ENCODE measurements around the gene HPSE2.

DNA sequence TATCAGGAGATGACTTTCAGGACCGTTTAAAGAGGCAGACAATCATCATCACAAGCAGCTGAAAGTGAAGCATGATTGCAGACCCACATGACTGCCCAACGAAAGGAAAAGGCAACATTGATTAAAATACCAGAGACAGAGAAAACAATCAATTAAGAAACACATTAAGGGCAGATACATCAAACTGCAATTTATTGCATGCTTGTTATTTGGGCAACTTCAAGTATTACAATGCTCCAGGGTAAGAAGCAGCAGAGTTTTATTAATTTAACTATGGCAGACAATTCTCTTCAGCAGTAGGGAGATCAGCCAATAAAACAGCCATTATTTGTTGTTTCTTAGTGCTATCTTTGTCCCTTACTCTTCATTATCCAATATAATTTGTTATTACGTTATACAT, 421.2 kb downstream of the HPSE2 start:
- TF ChIP-seq, protein P1, sequence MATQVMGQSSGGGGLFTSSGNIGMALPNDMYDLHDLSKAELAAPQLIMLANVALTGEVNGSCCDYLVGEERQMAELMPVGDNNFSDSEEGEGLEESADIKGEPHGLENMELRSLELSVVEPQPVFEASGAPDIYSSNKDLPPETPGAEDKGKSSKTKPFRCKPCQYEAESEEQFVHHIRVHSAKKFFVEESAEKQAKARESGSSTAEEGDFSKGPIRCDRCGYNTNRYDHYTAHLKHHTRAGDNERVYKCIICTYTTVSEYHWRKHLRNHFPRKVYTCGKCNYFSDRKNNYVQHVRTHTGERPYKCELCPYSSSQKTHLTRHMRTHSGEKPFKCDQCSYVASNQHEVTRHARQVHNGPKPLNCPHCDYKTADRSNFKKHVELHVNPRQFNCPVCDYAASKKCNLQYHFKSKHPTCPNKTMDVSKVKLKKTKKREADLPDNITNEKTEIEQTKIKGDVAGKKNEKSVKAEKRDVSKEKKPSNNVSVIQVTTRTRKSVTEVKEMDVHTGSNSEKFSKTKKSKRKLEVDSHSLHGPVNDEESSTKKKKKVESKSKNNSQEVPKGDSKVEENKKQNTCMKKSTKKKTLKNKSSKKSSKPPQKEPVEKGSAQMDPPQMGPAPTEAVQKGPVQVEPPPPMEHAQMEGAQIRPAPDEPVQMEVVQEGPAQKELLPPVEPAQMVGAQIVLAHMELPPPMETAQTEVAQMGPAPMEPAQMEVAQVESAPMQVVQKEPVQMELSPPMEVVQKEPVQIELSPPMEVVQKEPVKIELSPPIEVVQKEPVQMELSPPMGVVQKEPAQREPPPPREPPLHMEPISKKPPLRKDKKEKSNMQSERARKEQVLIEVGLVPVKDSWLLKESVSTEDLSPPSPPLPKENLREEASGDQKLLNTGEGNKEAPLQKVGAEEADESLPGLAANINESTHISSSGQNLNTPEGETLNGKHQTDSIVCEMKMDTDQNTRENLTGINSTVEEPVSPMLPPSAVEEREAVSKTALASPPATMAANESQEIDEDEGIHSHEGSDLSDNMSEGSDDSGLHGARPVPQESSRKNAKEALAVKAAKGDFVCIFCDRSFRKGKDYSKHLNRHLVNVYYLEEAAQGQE (IDR thresholded peaks at IDR 0.05; ENCODE audit: borderline replicate concordance in 1 of 2, low read depth in 1 of 2, low read length in 2 of 2) = no peak
- TF ChIP-seq, protein P2, sequence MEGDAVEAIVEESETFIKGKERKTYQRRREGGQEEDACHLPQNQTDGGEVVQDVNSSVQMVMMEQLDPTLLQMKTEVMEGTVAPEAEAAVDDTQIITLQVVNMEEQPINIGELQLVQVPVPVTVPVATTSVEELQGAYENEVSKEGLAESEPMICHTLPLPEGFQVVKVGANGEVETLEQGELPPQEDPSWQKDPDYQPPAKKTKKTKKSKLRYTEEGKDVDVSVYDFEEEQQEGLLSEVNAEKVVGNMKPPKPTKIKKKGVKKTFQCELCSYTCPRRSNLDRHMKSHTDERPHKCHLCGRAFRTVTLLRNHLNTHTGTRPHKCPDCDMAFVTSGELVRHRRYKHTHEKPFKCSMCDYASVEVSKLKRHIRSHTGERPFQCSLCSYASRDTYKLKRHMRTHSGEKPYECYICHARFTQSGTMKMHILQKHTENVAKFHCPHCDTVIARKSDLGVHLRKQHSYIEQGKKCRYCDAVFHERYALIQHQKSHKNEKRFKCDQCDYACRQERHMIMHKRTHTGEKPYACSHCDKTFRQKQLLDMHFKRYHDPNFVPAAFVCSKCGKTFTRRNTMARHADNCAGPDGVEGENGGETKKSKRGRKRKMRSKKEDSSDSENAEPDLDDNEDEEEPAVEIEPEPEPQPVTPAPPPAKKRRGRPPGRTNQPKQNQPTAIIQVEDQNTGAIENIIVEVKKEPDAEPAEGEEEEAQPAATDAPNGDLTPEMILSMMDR (CRISPR knock-in tag; IDR thresholded peaks at IDR 0.05) = no peak
- TF ChIP-seq ZNF292 (CRISPR knock-in tag; IDR thresholded peaks at IDR 0.05; ENCODE audit: borderline replicate concordance, low read depth) = no peak
- TF ChIP-seq, protein P3, sequence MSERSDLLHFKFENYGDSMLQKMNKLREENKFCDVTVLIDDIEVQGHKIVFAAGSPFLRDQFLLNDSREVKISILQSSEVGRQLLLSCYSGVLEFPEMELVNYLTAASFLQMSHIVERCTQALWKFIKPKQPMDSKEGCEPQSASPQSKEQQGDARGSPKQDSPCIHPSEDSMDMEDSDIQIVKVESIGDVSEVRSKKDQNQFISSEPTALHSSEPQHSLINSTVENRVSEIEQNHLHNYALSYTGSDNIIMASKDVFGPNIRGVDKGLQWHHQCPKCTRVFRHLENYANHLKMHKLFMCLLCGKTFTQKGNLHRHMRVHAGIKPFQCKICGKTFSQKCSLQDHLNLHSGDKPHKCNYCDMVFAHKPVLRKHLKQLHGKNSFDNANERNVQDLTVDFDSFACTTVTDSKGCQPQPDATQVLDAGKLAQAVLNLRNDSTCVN (CRISPR knock-in tag; IDR thresholded peaks at IDR 0.05; ENCODE audit: borderline replicate concordance) = no peak
- TF ChIP-seq, protein P4, sequence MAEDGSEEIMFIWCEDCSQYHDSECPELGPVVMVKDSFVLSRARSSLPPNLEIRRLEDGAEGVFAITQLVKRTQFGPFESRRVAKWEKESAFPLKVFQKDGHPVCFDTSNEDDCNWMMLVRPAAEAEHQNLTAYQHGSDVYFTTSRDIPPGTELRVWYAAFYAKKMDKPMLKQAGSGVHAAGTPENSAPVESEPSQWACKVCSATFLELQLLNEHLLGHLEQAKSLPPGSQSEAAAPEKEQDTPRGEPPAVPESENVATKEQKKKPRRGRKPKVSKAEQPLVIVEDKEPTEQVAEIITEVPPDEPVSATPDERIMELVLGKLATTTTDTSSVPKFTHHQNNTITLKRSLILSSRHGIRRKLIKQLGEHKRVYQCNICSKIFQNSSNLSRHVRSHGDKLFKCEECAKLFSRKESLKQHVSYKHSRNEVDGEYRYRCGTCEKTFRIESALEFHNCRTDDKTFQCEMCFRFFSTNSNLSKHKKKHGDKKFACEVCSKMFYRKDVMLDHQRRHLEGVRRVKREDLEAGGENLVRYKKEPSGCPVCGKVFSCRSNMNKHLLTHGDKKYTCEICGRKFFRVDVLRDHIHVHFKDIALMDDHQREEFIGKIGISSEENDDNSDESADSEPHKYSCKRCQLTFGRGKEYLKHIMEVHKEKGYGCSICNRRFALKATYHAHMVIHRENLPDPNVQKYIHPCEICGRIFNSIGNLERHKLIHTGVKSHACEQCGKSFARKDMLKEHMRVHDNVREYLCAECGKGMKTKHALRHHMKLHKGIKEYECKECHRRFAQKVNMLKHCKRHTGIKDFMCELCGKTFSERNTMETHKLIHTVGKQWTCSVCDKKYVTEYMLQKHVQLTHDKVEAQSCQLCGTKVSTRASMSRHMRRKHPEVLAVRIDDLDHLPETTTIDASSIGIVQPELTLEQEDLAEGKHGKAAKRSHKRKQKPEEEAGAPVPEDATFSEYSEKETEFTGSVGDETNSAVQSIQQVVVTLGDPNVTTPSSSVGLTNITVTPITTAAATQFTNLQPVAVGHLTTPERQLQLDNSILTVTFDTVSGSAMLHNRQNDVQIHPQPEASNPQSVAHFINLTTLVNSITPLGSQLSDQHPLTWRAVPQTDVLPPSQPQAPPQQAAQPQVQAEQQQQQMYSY (CRISPR knock-in tag; IDR thresholded peaks at IDR 0.05) = no peak
- TF ChIP-seq TCF7L2 (IDR thresholded peaks at IDR 0.05; ENCODE audit: low read depth, low read length) = no peak
- TF ChIP-seq, protein P5, sequence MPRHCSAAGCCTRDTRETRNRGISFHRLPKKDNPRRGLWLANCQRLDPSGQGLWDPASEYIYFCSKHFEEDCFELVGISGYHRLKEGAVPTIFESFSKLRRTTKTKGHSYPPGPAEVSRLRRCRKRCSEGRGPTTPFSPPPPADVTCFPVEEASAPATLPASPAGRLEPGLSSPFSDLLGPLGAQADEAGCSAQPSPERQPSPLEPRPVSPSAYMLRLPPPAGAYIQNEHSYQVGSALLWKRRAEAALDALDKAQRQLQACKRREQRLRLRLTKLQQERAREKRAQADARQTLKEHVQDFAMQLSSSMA (CRISPR knock-in tag; IDR thresholded peaks at IDR 0.05) = no peak
- TF ChIP-seq, protein P6, sequence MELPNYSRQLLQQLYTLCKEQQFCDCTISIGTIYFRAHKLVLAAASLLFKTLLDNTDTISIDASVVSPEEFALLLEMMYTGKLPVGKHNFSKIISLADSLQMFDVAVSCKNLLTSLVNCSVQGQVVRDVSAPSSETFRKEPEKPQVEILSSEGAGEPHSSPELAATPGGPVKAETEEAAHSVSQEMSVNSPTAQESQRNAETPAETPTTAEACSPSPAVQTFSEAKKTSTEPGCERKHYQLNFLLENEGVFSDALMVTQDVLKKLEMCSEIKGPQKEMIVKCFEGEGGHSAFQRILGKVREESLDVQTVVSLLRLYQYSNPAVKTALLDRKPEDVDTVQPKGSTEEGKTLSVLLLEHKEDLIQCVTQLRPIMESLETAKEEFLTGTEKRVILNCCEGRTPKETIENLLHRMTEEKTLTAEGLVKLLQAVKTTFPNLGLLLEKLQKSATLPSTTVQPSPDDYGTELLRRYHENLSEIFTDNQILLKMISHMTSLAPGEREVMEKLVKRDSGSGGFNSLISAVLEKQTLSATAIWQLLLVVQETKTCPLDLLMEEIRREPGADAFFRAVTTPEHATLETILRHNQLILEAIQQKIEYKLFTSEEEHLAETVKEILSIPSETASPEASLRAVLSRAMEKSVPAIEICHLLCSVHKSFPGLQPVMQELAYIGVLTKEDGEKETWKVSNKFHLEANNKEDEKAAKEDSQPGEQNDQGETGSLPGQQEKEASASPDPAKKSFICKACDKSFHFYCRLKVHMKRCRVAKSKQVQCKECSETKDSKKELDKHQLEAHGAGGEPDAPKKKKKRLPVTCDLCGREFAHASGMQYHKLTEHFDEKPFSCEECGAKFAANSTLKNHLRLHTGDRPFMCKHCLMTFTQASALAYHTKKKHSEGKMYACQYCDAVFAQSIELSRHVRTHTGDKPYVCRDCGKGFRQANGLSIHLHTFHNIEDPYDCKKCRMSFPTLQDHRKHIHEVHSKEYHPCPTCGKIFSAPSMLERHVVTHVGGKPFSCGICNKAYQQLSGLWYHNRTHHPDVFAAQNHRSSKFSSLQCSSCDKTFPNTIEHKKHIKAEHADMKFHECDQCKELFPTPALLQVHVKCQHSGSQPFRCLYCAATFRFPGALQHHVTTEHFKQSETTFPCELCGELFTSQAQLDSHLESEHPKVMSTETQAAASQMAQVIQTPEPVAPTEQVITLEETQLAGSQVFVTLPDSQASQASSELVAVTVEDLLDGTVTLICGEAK (IDR thresholded peaks at IDR 0.05) = no peak
- TF ChIP-seq, protein P6 (CRISPR knock-in tag; IDR thresholded peaks at IDR 0.05) = no peak
- TF ChIP-seq KDM5B (CRISPR knock-in tag; IDR thresholded peaks at IDR 0.05; ENCODE audit: borderline replicate concordance) = no peak
- TF ChIP-seq TAF1 (CRISPR knock-in tag; IDR thresholded peaks at IDR 0.05) = no peak
- no peak for TF ChIP-seq TOPORS (CRISPR knock-in tag; IDR thresholded peaks at IDR 0.05)
